Lung microvascular endothelial cell (primary cell): Measurements from ENCODE around the gene ROR1. TPM values are rescaled to one million over a fixed set of nuclear protein-coding genes. Genes with fewer than 3 reads are reported as not detected.

Experiments
- DNase-seq, 2 donors: peaks; one replicate each; pipeline versions ENCODE4 v3.0.0 to v3.0.0-alpha.2; 2010; ENCODE audit warnings: low read depth in 2 of 2
- total RNA-seq: library from RNA; depleted of rRNA; stranded (reverse); fragments of >200 nt; gene quantifications from 2 replicates; pipeline ENCODE4 v1.2.1, GENCODE V29; 2014

The ROR1 gene
- total RNA-seq, 1 donor from 2014 or later: under 0.01 TPM

- DNase-seq: peak in 1 of 2 donors; percentile 3
Observed at GRCh38 chr1:64129701-64130100, 355.9 kb downstream of the ROR1 start.

GRCh38 chr1:64131155-64131554 lies 357.3 kb downstream of the ROR1 start:
- no peak for DNase-seq

DNA sequence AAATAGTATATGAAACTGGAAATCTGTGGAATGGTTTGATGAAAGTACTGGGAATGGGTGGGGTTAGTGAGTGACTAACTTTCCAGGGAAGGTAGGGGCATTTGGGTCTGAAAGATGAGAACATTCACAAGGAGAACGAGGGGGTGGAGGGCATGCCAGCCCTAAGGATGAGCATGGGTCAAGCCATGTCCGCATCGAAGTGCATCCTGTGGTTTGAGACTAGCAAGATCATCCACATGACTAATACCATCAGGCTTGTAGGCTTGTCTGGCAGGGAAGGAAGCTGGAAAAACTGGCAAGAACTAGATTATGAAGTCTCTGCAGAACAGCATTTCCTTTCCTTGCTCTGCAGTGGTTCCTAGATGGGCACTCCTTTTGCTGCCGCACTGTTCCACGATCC lies 359.2 kb downstream of the ROR1 start:
- peak in 1 of 2 donors; percentile 64 for DNase-seq

DNA sequence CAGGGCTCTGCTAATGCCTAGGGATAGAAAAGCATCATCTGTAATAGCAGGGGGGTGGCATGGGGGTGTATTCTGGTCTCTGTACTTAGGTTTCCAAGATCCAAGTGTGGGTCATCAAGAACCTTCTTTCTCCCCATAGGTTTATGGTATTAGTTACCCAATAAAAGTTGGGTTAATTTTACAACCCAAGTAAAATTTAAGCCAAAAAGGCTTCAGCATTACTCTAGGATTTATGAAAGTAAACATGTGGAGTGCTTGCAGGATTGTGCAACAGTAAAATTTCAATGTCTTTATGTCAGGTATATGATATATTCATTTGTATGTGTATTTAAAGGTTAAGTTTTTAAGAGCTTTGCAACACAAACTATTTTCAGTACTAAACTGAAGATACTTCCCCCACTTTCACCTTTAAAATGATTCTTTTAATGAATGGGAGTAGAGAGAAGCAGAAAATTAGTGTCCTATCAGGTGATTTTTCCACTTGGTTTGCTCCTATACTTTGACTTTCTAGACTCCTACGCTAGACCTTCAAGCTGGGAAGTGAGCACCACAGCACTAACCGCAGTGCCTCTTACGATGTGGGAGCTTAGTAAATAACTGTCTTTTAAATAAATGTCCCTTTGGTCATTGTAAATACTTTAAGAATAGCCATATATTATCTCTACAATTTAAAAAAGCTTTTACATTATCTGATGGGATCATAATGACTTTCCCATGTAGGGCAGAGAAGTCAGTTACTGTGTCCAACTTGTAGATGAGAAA lies 361.8 kb downstream of the ROR1 start:
- DNase-seq: no peak

DNA sequence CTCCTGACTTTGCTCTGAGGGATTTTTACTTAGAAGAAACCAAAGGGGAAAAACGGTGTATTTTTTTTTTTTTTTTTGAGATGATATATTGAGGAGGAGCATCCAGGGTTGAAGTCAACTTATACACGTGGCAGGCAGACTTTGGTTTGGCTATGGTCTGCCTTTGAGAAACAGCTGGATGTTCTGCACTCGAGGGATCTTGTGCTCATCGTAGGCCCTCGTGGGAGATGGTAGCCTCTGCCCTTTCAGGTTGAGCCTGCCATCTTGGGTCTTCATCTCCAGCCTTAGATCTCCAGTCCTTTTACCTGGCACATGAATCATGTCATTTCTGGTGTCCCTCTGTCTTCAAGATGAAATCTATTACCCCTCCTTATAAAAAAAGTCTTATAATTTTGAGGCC lies 362.5 kb downstream of the ROR1 start:
- DNase-seq: no peak

- peak; percentile 77 to 81 for DNase-seq
Observed at GRCh38 chr1:64136752-64137411, 363.1 kb downstream of the ROR1 start.

DNA sequence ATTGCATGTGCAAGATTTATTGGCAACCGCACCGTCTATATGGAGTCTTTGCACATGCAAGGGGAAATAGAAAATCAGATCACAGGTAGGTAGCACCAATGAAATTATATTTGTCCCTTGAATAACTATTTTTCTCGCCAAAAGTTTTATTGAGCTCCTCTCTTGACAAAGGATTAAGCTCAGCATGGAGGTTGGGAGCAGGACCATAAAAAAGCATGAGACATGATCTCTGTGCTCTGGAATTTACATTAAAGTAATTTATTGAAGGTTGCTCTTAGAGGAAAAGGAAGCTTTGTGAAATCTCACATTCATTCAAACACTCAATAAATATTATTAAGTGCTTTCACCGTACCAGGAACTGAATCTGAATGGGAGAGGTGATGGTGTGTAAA lies 363.6 kb downstream of the ROR1 start:
- no peak for DNase-seq

GRCh38 chr1:64139877-64140276 lies 366.1 kb downstream of the ROR1 start:
- DNase-seq: no peak

DNA sequence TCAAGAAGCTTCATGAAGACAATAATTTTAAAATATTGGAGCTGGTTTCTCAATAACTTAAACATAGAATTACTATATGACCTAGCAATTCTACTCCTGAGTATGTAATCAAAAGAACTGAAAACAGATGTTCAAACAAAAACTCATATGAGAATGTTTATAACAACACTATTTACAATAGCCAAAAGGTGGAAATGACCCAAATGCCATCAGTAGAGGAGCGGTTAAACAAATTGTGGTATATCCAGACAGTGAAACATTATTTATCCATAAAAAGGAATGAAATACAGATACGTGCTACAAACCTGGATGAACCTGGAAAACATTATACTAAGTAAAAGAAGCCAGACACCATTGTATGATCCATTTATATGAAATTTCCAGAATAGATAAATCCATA lies 366.8 kb downstream of the ROR1 start:
- no peak for DNase-seq

DNA sequence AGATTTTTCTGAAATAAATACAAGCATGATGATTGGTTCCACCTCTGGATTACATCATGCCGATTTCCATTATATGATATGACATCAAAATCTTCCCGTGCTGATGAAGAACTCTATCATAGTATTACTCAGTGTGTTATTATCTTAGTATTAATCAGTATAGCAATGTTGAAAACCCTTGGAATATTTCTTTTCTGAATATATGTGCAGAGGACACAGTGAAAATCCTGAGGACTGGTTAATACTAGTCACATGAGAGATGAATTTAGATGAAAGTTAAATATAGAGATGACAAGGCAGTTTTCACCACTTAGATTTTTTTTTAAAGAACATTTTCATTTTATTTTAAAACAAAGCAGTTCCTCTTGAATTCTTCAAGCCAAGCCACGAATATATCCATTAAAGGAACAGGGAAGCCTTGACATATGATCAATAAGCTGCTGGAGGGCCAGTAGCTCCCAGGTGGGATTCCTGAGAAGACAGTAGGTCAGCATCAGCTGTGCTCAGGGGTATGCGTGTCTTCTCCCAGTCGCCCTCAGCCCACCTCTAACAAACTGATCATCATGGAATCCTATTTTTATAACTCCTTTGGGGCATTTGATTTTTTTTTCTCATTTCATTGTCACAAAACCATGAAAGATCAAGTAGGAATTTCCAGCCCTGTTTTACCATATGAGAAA lies 373.4 kb downstream of the ROR1 start:
- no peak for DNase-seq

GRCh38 chr1:64147759-64148158 lies 373.9 kb downstream of the ROR1 start:
- no peak for DNase-seq

- DNase-seq: no peak
Observed at GRCh38 chr1:64150266-64150665, 376.4 kb downstream of the ROR1 start.

DNA sequence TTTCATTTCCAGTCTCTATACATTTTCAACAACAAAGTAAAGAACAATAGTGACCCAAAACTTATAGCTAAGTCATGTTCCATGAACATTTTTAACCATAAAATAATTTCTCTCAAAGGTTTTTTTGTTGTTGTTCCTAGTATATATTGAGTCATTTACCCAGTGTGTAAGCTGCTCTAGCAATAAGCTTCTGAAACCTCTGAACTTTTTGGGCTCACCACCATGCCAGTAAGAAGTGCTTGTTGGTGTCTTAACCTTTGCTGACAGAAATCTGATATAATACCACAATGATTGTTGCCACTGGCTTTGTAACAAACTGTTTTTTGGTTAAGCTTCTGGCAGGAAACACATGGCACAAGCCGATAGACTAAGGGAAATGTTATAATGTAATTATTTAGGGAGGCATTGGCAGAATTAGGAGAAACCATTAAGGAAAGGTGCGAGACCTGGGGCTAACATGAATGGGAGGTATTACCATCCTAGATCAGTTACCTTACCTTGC lies 377.0 kb downstream of the ROR1 start:
- DNase-seq: no peak

GRCh38 chr1:64155278-64155677 lies 381.5 kb downstream of the ROR1 start:
- DNase-seq: peak in 1 of 2 donors; percentile 11

DNA sequence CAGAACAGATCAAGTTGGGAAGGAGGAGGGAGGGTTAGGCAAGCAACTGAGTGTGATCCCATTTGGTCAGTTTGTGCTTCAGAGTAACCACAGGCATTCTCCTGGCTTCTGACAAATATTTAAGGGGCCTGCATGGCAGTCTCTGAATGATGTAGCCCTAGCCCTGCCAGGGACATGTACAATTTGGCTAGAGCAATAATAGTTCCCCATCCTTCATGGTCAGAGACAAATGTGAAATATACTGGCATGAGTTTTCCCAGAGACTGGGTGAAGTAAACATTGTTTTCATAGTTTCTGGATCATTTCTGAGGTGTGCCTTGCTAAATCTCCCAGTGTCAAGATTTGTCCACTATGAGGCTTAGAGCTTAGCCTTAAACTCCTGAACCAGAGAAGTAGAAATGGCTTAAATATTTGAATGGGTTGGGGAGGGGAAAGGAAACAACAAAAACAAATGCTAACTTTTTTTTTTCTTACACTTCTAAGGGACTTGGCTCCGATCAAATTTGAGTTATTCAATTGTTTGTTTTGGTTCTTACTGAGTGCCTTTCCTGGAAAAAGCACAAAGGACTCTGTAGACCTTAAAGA lies 387.6 kb downstream of the ROR1 start:
- no peak for DNase-seq

DNA sequence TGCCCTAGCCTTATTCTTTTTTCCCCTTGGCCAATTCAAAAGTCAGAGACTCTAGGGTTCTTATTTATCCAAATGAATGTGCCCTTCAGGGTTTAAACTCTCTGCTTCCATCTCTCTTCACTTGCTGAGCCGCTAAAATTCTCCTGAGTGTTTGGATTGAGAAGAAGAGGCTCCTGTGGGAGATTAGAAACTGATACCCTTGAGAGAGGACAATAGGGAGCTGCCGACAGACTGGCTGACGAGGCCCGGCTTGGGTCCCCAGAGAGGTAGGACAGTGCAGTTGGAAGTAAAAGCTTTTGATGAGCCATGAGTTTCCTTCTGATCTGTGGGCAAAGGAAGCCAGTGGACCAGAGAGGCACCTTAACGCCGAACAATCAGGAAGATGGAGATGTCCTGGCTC lies 388.3 kb downstream of the ROR1 start:
- no peak for DNase-seq

GRCh38 chr1:64162804-64163203 lies 389.0 kb downstream of the ROR1 start:
- no peak for DNase-seq

- no peak for DNase-seq
Observed at GRCh38 chr1:64163431-64163830, 389.6 kb downstream of the ROR1 start.

DNA sequence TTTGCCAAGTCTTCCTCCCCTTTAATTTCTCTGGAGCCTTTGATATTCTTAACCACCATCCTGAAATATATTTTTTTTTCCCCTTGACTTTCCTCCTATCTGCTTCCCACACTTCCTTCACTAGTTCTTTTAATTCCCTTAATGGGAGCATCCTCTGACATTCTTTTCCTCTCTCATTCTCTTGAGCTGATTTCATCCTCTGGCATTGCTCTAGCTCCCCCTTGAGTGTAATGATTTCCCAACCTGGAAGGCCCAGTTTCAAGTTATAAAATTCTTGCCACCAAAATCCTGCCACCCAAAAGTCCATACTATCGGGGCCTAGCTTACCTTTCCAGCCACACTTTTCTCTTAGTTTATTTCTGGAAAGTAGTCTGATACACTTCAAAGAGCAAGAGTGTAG lies 390.2 kb downstream of the ROR1 start:
- peak in 1 of 2 donors; percentile 15 for DNase-seq

DNA sequence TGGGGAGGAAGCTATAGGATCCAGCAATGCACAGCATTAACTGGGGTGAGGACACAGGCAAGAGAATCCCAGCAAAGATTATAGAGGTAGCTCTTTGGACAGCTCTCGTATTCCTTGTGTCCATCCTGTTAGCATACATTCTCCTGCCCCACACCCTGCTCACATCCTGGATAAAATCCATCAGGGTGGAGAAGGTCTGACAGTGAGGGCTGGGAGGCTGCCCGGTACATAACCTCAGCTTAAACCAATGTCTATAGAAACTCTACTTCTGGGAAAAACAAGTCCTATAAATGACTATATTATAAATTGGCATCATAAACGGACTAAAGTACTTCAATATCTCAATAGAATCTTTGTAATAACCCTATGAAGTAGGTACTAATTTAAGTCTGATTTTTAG lies 392.8 kb downstream of the ROR1 start:
- no peak for DNase-seq

GRCh38 chr1:64167176-64167575 lies 393.4 kb downstream of the ROR1 start:
- DNase-seq: no peak

DNA sequence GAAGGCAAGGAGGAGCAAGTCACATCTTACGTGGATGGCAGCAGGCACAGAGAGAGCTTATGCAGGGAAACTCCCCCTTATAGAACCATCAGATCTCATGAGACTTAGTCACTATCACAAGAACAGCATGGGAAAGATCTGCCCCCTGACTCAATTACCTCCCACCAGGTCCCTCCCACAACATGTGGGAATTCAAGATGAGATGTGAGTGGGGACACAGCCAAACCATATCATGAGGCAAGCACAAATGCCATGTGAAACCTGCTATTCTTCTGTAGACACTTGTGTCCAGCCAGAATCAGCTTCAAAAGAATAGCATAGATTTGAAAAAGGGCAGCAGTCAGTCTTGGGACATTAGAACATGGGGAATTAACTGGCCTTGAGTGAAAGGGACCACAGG lies 397.4 kb downstream of the ROR1 start:
- no peak for DNase-seq
